Measurements from ENCODE around the gene KCNIP1. TPM values are rescaled to one million over a fixed set of nuclear protein-coding genes. Genes with fewer than 3 reads are reported as not detected.

KCNIP1 gene
- polyA plus RNA-seq, 1 of the 3 experiments (the other 2 are of a cell fraction): 1.3 TPM

DNA sequence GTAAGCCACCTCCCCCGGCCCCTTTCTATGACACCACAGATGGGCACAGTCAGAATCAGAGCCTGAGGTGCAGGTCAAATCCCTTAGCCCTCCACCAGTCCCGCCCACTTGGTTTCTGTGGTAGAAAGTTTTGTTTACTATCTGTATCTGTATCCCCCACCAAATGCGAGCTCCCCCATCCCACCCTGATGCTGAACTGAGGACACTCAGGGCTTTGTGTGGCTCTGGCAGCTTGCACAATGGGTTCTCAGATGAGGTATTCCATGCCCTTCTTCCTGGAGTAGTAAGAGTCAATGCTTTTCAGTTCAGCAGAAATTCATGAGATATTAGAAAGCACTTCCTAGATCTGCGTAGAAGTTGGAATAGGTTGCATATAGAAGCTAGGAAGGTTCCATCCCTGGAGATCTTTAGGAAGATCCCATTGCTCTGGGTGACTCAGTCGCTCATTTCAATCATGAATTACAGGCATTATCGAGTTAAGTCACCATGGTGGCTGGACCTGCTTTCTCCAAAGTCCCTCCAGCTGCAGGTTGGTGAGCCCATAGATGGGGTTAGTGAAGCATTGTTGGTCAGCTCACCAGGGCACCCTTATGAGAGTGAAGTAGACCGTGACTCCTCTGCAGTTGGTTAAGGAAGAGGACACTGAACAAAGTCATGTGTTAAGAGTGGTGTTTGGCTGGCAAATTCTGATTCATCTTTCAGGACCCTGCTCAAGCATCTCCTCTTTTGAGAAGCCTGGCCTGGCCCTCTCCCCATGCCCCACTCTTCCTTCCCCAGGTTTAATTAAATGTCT is 10.6 kb upstream of the KCNIP1 start:
- Histone ChIP-seq H4K20me1 (ENCODE audit: insufficient read depth) (no peaks in the 10 kb centered on the region), H3K4me1 (ENCODE audit: control insufficient read depth in 1 of 2, insufficient read depth in 2 of 2, low read depth in 1 of 2, low read length in 1 of 2) (peaks cover 0 to 11% of the 10 kb centered on the region in 2 experiments; a peak in 3 of 4 replicates), H2AFZ (ENCODE audit: low read depth) (no peak overlapping the region), H3K4me3 (ENCODE audit: low read depth in 2 of 2, low read length in 1 of 2) (no peak overlapping the region), H3F3A (replicated peaks; ENCODE audit: insufficient read depth) (peaks cover 5% of the 10 kb centered on the region), H3K9me3 (no peaks in the 10 kb centered on the region), H3K9ac (no peak overlapping the region), H3K9me2 (no peaks in the 10 kb centered on the region), H3K4me2 (no peak overlapping the region), H3K36me3 (replicated peaks in 1 of 2; ENCODE audit: control insufficient read depth in 1 of 2, insufficient read depth in 2 of 2, low read length in 1 of 2) (no peaks in the 10 kb centered on the region), H3K27ac (ENCODE audit: low read depth in 2 of 2, low read length in 1 of 2) (no peak overlapping the region), H3K79me2 (ENCODE audit: insufficient read depth) (no peaks in the 10 kb centered on the region), H3K27me3 (ENCODE audit: insufficient read depth) (no peaks in the 10 kb centered on the region)
- no peak for DNase-seq
- CTCF ChIA-PET: interaction anchor here (0.7 to 1.5 kb wide), 4 partner anchors 22 to 206 kb away, joined by 3 read pairs; no protein-coding TSS in a partner anchor
- WGBS (ENCODE audit: low lambda C conversion rate): 86% methylated on average over 7 of the region's 7 CpGs
- no peak for TF ChIP-seq FOXM1 (IDR thresholded peaks at IDR 0.05; ENCODE audit: low read depth)
- no peak for TF ChIP-seq EP300 (IDR thresholded peaks at IDR 0.05; ENCODE audit: borderline replicate concordance in 1 of 2, low read depth in 1 of 2, low read length in 1 of 2)
- TF ChIP-seq CHD2 (IDR thresholded peaks at IDR 0.05; ENCODE audit: low read length, partially characterized antibody): no peak
- TF ChIP-seq GABPA (IDR thresholded peaks at IDR 0.05; ENCODE audit: low read depth): no peak
- no peak for TF ChIP-seq FOXJ3 (CRISPR knock-in tag; IDR thresholded peaks at IDR 0.05)
- no peak for TF ChIP-seq TCF12 (IDR thresholded peaks at IDR 0.05)
- TF ChIP-seq MXI1 (IDR thresholded peaks at IDR 0.05; ENCODE audit: low read depth, low read length): no peak
- TF ChIP-seq ELF1 (IDR thresholded peaks at IDR 0.05): no peak
- no peak for TF ChIP-seq EZH2phosphoT487 (IDR thresholded peaks at IDR 0.05; ENCODE audit: borderline replicate concordance, low read depth)
- no peak for TF ChIP-seq RFX5 (IDR thresholded peaks at IDR 0.05; ENCODE audit: low read length)
- no peak for TF ChIP-seq GATA2 (CRISPR knock-in tag; IDR thresholded peaks at IDR 0.05)
- no peak for TF ChIP-seq FOSL2 (IDR thresholded peaks at IDR 0.05; ENCODE audit: borderline replicate concordance, low read depth)
- TF ChIP-seq RCOR1 (IDR thresholded peaks at IDR 0.05; ENCODE audit: low read length): no peak
- TF ChIP-seq, protein P1, sequence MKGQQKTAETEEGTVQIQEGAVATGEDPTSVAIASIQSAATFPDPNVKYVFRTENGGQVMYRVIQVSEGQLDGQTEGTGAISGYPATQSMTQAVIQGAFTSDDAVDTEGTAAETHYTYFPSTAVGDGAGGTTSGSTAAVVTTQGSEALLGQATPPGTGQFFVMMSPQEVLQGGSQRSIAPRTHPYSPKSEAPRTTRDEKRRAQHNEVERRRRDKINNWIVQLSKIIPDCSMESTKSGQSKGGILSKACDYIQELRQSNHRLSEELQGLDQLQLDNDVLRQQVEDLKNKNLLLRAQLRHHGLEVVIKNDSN (IDR thresholded peaks at IDR 0.05; ENCODE audit: borderline replicate concordance, low read depth): no peak
- TF ChIP-seq NRF1 (IDR thresholded peaks at IDR 0.05; ENCODE audit: low read depth, low read length): no peak
- TF ChIP-seq, protein P2, sequence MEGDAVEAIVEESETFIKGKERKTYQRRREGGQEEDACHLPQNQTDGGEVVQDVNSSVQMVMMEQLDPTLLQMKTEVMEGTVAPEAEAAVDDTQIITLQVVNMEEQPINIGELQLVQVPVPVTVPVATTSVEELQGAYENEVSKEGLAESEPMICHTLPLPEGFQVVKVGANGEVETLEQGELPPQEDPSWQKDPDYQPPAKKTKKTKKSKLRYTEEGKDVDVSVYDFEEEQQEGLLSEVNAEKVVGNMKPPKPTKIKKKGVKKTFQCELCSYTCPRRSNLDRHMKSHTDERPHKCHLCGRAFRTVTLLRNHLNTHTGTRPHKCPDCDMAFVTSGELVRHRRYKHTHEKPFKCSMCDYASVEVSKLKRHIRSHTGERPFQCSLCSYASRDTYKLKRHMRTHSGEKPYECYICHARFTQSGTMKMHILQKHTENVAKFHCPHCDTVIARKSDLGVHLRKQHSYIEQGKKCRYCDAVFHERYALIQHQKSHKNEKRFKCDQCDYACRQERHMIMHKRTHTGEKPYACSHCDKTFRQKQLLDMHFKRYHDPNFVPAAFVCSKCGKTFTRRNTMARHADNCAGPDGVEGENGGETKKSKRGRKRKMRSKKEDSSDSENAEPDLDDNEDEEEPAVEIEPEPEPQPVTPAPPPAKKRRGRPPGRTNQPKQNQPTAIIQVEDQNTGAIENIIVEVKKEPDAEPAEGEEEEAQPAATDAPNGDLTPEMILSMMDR (IDR thresholded peaks at IDR 0.05): no peak
- no peak for TF ChIP-seq MEF2A (IDR thresholded peaks at IDR 0.05; ENCODE audit: borderline replicate concordance, low read depth)
- POLR2A ChIA-PET: no interaction called here

Data from SK-N-SH (cell line).